Renal cortex interstitium (tissue), 11 donors: ENCODE data around the gene VRTN. TPM values are rescaled to one million over a fixed set of nuclear protein-coding genes. Genes with fewer than 3 reads are reported as not detected.
"Not testable (repeated sequence)": the region's sequence is repeated elsewhere in the genome, so short reads cannot be mapped to it uniquely, and the experiment has no call there.

Source experiments
- DNase-seq, 11 donors: peaks; one replicate each; pipeline ENCODE4 v3.0.0-alpha.2; 2013; ENCODE audit warnings: low read depth in 9 of 11, low spot score in 4 of 11; ENCODE audit errors: extremely low read depth in 1 of 11
- polyA plus RNA-seq, 3 donors: library from polyadenylated mRNA; unstranded; fragments of 120-200 nt; gene quantifications; one replicate each; pipeline ENCODE4 v1.2.1, GENCODE V29; 2013; ENCODE audit not compliant: insufficient read length in 3 of 3

The VRTN gene
- polyA plus RNA-seq, 3 donors, result not detected

DNA sequence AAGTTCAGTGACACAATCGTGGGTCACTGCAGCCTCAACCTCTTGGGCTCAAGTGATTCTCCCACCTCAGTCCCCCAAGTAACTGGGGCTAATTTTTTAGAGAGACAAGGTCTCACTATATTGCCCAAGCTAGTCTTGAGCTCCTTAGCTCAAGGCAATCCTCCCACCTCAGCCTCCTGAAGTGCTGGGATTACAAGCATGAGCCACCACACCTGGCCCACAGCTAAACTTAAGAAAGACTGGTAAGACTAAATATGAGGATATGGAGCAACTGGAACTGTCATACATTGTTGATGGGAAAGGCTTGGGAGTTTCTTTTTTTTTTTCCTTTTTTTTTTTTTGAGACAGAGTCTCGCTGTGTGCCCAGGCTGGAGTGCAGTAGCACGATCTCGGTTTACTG, 34.0 kb downstream of the VRTN start:
- DNase-seq, result no peak

DNA sequence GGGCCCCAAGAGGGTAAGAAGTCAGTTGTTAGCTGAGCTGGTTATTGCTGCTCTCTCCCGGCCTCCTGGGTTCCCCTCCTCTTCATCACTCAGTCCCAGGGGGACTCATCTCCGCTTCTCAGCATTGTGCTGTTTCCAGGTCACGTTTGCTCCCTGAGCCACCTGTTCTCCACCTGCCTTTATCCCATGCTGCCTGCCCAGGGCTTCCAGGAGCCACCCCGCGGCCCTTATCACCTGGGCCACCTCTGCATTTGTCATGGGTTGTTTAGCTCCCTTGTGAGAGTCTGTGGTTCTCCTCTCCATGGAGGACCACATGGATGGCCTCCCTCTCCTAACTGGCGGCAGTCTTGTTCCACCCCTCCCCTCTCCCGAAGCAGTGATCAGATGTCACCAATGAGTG, 41.7 kb downstream of the VRTN start:
- no peak for DNase-seq

DNA sequence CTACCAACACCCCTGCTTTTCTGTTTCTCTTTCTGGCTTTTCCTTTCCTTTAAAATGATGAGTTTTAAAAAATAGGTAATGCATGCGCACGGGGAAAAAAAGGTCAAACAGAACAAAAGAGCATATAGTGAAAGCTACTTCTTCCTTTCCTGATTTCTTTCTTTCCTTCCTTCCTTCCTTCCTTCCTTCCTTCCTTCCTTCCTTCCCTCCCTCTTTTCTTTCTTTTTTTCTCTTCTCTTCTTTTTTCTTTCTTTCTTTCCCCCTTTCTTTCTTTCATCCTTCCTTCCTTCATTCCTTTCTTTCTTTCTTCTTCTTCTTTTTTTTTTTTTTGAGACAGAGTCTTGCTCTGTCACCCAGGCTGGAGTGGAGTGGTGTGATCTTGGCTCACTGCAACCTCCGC, 42.2 kb downstream of the VRTN start:
- DNase-seq, result not testable (repeated sequence)

DNA sequence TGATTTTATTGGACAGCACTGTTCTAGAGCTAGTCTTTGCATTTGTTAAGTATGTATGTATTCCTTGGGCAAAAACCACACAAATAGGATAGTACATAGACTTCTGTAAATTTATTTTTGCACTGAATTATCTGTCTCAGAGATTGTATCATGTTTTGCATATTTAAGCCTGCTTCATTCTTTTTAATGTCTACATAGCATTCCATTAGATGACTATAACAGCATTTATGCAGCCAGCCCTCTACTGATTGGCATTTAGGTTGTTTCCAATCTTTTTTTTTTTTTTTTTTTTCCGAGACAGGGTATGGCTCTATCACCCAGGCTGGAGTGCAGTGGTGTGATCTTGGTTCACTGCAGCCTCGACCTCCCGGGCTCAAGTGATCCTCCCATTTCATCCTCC, 43.2 kb downstream of the VRTN start:
- no peak for DNase-seq

DNA sequence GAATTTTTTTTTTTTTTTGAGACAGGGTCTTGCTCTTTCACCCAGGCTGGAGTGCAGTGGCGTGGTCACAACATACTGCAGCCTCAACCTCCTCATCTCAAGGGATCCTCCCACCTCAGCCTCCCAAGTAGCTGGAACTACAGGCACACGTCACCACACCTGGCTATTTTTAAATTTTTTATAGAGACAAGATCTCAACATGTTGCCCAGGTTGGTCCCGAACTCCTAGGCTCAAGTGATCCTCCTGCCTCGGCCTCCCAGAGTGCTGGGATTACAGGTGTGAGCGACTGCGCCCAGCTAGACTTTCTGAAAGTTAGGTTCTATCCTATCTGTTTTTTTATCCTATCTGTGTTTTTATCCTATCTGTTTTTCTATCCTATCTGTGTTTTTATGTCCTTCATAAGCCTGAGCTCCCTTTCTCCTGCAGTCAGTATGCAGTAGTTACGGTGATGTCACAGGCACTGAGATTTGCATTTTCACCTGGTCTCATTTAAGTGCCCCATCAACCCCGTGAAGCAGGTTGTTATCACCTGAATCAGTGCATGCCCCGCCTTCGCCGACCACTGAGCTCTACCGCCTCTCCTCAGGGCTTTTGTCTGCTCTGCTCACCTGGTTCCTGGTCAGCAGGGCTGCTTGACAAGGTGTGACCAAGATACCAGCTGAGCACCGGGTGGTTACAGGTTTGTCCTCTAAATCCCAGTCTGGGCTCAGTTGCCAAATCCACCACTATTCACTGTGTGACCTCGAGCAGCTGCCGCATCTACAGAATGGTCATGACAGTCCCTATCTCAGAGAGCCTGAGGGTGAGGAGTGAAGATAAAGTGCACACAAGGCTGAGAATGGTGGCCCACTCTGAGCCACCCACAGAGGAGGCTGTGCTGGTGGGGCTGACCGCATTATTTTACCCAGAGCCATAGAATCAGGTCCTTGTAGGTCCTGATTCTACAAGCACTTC, 44.6 kb downstream of the VRTN start:
- no peak for DNase-seq

DNA sequence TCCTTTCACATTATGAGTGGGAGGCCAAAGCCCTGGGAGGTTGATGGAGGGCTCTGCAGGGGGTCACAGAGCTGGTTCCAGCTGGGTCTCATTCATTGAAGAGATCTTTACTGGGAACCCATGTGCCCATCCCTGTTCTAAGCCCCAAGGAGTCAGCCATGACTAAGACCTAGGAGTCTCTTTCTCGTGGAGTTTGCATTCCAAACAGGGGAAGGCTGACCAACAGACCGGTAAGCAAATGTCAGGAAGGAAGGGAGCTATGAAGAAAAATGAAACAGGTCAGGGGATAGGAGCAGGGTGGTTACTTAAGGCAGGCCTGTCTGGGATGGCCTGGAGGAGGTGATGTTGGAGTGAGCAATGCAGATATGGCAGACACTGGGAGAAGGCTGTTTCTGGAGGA, 46.3 kb downstream of the VRTN start:
- no peak for DNase-seq

DNA sequence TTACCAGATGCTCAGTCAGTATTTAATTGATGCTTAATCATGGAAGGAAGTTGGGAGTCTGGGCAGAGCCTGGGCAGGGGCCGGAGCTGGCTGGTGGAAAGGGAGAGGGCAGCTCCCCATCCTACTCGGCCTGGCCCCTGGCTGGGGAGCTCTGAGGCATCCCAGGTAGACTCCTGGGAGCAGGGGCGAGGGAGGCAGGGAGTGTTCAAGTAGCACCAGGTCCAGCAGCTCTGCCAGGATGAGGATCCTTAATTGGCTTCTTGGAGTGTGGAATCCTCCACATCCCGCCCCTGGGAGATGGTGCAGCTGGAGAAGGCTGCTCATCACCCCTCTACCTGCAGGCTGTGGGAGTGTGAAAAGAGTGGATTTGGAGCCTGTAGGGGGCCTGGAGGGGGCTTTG, 46.8 kb downstream of the VRTN start:
- no peak for DNase-seq

DNA sequence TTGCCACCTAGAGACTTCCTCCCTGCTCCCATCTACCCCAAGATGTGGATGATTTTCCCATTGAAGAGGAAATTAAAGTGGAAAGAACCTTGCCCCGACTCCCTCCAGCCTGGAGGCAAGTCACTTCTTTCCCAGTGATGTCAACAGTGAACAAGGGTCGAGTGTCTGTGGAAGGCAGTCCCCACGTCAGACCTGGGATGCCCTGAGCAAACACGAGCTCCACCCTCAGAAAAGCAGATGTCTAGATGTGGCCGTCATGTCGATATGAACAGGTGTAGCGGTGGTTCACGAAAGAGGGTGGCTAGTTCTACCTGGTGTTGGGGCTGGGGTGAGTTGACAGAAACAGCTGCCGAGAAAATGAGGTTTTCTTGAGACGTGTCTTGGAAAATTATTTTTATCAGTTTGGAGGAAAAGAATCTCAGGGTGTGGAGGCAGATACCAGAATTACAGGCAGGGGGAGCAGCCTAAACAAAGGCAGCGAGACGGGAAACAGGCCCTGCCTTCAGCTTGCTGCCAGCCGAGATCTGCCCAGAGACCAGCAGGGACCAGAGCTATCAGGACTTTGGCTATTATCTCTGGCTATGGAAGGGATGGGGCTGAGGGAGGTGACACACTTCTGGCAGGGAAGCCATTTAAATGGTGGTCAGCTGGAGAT, 51.9 kb downstream of the VRTN start:
- no peak for DNase-seq

DNA sequence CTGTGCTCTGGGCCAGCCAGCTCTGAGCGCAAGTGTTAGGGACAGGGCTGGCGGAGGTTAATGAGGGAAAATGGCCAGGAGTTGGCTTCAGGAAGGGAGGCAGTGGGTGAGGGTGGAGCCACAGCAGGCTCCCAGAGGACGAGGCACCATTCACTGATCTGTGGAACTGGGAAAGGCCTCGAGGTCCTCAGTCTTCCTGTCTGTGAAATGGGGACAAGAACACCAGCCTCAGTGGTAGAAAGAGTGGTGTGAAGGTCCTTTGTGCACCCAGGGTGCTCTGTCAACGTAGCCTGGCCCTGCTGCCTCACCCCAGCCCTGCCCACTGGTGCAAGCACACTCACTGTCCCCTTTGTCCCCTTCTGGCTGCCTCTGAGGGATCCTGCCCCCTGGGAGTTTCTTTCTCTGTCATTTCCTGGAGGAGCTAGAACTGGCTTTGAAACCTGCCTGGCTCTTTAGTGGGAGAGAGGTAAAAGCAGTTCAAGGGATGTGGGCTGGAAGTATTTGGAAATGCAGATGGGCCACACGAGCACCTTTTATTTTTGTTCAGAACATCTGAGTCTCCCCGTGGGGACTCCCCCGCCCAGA, 52.7 kb downstream of the VRTN start:
- DNase-seq, result no peak

DNA sequence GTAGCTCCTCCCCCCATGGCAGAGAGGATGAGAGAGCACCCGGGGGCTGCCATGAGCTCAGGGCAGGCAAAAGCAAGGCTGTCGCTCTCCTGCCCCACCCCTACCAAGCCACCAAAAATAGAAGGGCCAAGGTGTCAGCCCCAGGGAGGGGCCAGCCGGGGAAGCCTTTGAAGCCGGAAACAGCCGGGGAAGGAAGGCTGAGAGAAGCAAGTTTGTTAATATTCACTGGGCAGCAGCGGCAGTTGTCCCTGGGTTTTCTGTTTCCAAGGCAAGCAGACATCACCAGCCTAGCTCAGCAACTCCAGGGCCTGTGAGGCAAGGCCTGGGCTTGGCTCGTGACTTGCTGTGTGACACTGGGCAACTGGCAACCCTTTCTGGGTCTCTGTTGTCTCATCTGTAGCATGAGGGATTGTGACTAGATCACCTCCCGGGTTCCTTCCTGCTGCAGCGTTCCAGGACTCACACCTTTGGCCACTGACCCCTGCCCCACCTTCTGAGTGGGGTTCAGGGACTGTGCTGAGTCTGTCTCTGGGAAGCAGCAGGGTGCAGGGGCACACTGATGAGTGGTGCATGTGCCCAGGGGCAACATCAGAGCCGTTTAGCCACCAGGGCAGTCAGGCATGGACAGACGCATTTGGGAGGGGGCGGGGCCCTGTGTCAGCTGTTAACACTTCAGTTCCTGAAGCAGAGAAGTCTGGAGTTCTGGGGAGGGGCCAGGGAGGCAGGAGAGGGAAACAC, 53.4 kb downstream of the VRTN start:
- DNase-seq, result peak in 4 of 11 donors; percentile 31 to 68 (median 54)

DNA sequence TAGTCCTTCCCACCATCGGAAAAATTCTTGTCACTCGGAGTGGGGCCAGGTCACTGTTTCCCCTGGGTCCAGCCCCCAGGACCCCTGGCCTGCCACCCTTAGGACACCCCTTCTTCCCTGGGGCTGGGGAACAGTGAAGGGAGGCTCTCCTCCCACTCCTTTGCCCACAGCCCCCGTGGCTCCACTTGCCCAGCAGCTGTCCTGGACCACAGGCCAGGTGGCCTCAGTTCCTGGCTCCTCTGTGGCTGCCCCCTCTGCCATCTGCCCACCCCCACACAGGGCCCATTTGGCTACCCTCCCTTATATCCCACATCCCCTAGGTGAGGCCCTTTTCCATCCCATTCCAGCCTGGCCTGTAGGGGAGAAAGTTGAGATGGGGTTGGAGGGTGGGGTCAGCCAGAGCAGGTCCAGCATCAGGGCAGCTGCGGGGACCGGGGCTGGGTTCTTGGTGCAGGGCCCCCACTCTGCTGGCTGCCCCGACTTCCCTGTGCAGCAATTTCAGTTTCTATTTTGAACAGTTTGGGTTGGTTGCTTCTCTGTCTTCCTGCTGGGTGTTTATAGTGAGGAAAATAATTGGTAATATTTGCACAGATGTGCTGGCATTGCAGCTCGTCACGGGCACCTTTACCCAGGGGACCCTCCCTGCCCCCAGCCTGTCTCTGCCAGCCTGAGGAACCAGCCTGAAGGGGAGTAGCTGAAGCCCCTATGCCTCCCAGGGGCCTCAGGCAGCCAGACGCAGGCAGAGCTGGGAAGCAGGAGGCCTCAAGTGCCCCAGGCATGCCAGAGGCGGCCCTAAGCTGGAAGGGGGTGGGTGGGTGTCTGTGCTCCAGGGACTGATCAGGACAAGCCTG, 54.4 kb downstream of the VRTN start:
- DNase-seq, result no peak

DNA sequence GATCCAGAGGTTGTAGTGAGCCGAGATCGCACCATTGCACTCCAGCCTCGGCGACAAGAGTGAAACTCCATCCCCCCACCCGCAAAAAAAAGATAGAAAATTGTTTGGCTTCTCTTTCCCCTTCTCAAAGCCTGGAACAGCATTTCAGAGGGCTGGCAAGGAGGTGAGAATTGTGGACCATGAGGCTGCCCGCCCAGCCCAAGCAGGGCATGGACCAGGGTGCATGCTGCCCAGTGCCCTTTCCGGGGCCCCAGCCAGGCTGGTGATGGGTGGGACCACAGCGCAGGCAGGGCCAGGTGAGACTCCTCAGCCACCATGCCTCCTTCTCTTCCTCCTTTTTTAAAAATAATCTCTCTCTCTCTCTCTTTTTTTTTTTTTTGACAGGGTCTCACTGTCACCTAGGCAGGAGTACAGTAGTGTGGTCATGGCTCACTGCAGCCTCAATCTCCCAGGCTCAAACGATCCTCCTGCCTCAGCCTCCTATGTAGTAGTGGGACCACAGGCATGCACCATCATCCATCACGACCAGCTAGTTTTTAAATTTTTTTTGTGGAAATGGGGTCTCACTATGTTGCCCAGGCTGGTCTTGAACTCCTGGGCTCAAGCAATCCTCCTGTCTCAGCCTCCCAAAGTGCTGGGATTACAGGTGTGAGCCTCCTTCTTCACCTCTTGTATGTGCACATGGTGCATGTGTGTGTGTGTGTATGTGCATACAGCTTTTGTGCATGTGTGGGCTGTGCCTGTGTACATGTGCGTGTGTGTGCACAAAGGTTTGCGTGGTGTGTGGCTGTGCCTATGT, 55.5 kb downstream of the VRTN start:
- DNase-seq, result no peak

DNA sequence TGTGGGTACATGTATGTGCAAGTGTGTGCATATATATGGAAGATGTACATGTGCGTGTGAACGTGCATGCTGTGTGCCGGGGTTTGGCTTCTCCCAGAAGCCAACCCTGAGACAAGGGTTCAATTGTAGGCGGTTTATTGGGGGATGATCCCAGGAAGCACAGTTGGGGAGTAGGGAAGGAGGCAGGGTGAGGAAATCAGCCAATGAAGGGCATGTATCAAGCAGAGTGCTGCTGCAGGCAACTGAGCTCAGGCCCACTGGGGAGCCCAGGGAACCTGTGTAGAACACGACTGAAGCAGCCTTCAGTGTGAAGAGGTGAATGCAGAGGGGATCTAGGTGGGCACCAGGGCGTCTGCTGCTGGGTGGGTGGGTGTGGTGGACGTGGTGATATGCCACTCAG, 56.2 kb downstream of the VRTN start:
- DNase-seq, result no peak

DNA sequence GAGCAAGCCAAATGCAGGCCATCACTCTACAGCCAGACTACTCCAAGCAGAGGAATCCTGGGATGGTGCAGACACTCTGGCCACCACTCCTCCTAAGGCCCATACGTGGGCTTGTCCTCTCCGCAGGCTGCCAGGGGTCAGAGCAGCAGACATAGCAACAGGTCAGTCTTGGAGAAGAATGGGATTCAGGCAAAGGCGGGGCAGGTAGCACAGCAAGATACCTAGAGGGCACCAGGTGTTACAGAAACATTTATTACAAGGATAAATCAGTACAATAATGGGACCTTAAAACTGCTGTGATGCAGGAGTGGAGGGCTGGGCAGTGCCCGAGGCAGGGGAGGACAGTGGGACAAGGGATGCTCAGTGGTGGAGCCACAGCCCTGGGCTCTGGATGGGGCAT, 57.4 kb downstream of the VRTN start:
- no peak for DNase-seq

DNA sequence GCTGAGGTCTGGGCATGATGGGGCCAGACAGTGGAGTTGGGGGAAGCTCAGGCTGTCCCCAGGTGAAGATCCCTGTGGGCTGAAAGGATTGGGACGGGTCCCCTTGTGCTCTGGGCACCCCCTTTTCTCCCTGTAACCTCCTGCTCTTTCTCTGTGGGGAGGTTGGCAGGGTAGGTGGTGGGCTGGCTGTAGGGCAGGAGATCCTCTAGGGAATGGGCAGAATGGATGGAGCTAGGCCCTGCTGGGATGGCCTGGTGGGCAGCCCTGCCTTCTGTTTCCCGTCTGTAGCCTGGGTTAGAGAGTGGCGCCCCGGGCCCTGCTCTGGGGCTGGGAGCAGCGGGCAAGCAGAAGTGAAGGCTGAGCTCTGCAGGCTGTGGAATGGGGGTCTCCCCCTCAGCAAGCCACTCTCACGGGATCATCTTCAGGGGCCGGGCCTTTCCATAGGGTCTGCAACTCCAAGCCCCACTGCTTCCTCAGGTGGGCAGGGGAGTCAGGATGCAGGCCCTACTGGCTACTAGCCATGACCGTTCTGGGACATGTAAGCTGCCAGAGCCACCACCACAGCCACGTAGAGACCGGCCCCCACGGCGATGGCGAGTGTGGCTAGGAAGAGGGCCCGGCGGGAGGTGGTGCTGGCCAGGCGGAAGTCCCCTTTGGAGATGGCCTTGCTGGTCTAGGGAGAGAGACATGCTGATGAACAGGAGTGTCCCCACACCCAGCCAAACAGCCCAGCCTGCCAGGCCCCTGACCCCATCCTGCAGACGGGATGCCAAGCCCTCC, 58.9 kb downstream of the VRTN start:
- DNase-seq, result no peak

DNA sequence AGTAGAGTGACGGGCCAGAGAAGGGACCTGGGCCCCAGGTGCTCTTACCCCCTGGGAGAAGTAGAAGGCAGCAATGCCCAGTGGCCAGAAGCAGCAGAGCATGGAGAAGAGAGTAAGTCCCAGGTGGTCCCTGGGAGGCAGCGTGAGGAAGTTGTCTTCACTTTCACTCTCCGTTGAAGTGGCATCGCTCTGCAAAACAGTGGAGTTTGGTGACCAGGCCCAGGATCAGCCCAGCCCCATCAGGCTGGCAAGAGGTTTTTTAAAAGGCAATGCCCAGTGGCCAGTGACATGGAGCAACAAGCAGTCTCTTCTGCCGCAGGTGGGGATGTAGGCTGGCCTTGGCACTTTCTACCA, 59.5 kb downstream of the VRTN start:
- no peak for DNase-seq

DNA sequence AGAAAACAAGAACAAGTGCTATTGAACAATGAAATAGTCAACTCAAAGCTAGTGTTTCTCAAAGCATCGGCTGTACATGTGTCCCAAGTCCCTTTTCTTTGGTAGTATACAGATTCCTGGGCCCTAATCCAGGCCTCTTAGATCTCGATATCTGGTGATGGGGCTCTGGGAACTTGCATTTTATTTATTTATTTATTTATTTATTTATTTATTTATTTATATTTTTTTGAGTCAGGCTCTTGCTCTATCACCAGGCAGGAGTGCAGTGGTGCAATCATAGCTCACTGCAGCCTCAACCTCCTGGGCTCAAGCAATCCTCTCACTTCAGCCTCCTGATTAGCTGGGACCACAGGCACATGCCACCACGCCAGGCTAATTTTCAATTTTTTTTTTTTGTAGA, 60.6 kb downstream of the VRTN start:
- no peak for DNase-seq
